Measurements from ENCODE around the gene MAP3K6.

MAP3K6 gene

DNA sequence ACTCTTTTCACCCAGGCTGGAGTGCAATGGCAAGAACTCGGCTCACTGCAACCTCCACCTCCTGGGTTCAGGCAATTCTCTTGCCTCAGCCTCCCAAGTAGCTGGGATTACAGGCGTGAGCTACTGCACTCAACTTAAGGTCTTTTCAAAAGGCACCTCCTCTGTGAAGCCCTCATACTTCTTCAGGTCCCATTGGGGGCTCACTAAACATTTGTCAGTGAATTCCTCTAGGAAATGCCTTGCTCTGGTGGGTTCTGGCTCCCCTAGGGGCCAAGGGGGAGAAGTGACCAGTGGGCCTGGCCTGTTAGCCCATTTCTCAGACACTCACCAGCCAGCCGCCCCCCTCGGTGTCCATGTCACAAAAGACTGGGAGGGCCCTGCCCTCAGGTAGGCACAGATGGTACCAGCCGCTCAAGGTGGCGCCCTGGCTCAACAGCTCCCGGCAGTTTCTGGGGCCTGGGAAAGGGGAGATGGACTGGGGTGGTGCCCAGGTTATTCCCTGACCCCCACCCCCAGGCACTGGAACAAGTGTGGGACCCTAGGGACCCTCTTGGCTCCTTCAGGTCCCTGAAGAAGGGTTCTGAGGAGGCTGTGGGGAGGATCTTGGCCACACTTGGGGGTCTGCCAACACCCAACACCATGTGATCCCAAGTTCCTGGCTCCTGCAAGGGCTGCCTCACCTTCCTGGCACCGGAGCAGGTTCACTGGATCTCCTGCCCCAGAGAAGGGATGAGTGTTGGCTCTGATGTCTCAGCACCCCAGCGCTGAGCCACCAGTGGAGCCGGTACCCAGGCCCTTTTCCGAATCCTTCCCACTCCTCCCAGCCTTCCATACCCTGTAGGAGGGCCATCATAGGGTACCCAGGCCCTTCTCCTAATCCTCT is 6.3 kb upstream of the MAP3K6 start:
- DNase-seq, result no peak

GRCh38 chr1:27372022-27372807 is 5.5 kb upstream of the MAP3K6 start:
- no peak for DNase-seq

DNA sequence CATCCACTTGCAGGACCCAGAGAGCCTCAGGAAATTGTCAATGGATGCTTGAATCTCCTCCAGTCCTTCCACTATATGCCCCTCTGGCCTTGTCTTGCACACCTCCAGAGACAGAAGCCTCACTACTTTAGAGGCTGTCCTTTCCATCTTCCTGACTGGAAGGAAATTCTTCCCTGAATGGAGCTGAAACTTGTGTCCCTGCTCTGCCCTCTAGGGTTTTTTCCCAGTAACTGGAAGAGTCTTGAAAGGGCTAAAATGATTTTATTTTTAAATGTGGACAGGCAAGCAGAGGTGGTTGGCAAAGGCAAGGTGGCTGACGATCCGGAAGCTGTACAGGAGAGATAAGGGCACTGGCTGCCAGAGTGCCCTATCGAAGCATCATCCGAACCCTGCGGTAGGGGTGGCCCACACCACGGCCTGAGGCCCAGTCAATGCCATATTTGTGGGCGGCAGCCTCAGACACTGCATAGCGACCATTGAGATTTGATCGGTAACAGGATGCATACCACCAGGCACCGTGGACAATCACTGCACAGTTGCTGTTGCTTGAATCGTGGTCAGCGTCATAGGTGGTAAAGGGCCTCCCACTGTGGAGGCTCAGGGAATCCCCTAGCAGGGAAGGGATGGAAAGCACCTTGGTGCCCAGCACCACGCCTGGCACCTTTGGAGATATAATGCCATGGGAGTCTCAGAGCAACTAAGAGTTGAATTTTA is 2.3 kb upstream of the MAP3K6 start:
- DNase-seq, result no peak

DNA sequence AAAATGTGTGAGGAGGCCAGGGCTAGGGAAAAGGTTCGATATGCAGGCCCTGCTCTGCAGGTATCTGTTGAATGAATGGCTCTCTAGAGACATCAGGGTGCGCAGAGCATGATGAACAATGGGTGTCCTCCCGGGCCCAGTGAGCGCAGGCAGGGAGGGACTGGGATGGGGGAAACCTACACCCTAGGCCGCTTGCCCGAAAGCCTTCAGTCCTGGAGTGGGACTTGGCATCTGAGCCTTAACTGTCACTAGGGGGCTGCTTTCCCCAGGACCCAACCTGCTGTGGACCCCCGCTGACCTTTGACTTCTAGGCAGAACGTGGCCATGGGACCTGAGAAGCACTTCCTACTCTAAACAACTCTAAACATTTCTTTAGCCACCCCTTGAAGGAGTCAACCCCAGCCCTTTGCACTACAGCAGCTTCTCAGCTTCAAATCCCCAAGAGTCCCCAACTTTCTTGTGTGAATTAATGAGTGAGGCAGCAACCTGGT is 444 bp upstream of the MAP3K6 start:
- no peak for DNase-seq

GRCh38 chr1:27366113-27366410 is 699 bp downstream of the MAP3K6 start:
- peak; percentile 42 for DNase-seq

GRCh38 chr1:27365372-27366112 is 1.2 kb downstream of the MAP3K6 start:
- DNase-seq, result peak; percentile 77

DNA sequence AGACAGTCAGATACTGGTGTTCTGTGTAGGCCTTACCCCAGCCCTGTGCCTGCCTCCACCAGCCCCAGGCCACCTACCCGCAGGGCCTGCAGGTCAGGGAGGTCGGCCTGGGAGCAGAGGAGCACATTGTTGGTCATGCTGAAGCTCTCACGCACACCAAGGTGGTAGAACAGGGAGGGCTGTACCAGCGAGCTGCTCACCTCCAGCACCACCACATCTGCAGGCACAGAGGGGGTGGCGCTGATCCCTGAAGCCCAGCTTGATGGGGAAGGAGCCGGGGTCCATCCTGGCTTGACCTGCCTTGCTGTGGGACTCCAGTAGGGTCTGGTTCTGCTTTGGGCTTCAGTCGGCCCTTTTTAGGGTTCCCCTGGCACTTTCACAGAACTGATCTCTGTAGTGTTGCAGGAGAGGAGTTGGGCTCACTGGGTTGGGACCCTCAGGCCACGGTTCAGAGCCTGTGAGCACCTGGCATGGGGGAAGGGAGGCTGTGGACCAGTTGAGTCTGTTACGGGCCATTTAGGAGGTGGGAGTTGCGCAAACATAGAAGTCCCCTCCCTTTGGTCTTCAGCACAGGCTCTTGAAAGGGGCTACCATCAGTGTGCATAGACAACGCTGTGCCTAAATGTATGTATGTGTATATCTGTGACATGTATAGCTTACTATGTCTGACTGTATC is 1.9 kb downstream of the MAP3K6 start:
- no peak for DNase-seq

DNA sequence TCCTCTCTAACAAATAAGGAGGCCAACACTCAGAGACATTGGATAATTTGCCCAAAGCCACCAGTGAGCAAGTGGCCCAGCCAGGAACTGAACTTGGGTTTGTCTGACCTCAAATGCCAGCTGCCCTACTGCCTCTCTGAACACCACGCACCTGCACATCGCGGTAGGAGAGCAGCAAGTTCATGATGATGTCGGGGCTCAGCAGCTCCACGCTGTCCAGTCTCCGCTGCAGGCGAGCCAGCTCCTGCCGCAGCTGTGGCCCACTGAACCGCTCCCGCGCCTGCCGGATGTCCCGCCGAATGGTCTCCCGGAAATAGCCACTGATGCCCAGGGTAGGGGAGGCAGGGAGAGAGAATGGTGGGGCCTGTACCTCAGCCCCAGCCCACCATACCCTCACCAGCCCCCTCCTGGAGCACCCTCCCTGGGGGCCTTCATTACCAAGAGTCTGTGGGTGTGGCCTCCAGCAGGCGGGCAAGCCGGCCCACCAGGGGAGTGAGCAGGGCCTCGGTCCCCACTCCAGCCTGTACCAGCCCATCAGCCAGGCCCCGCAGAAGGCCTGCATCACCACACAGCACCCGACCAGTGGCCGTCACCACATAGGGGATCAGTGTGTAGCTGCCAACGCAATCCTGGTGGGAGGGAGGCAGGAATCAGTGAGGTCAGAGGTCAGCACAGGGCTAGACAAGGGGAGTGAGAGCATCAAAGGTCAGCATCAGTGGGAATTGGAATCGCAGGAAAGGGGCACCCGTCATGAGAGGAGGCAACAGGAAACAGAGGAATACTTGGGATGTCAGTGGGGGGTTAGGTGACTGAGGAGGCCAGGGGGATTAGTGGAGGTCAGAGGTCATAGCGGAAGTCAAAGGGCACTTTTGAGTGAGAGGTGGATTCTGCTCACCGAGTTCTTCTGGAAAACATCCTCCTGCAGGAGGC is 2.7 kb downstream of the MAP3K6 start:
- no peak for DNase-seq

DNA sequence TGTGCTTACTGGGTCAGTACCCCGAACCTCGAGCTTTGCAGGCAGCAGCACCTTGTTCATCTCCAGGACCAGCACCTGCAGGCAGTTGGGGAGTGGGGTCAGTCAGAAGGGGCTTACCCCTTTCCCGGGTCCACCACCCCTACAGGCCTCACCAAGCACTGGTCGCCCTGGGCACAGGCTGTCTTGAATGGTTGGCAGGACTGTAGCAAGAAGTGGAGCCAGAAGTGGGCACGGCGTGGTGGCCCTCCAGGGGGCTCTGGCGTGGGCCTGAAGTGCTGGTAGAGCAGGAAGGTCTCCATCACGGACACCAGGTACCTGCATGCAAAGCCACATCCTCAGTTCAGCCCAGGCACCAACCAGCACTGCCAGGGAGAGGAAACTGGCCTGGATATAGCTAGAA is 5.2 kb downstream of the MAP3K6 start:
- DNase-seq, result no peak

DNA sequence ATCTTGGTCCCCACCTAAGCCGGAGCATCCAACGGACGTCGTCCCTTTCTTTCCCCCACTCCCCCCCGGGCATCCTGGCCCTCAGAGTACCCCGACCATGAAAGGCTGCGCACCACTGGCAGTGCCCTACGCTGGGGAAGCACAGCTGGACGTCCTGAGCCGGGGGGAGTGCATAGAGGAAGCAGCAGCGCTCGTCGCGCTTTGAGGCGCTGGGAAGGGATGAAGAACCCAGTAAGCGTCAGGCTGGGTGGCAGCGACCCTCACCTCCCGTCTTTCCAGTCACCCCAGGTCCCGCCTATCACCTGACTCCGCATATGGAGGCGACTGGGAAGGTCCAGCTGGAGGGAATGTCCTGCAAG is 5.7 kb downstream of the MAP3K6 start:
- DNase-seq, result no peak

DNA sequence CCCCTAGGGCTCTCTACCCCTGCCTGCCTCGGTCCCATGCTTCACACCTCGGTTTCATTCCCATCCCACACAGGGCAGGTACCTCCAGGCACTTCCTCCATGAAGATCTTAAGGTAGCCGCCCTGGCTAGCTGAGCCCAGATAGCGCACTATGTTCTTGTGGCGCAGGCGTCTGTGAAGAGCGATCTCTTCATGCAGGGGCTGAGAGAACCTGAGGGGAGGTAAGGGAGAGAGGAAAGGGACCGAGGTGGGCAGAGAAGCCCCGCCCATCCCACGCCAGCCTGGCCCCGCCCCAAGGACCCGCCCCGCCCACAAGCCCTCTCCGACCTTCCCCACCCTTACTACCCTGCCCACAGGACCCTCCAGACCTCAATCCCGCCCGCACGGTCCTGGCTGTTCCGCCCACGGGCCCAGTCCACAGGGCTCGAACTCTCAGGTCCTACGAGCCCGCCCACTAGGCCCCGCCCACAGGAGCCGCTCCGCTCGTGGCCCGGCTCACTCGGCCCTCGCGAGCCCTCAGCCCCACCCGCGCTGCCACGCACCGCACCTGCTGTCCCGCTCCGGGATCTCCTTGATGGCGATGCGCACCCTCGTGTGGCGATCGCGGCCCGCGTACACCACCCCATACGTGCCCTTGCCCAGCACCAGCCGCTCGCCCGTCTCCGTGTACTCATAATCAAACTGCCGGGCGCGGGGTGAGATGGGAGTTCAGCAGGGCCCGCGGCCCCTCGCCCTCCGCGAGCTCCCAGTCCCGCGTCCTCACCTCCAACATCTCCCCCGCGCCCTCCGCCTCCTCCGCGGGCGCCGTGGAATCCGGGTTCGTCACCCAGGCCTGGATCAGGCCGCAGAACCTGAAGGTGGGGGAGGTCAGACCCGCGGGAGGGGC is 6.4 kb downstream of the MAP3K6 start:
- DNase-seq, result no peak

DNA sequence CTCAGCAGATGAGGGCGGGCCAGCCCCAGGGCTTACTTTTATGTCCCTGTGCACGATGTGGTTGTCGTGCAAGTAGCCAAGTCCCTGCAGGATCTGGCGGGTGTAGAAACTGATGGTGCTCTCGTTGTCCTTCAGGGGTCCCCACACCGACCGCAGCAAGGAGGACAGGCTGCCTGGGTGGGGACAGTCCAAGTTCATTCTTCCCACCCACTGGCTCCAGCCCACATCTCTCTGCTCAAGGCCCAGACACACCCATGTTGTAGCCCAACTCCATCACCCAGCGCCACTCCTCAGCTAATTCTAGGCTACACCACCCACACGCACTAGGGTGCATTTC is 7.0 kb downstream of the MAP3K6 start:
- DNase-seq, result no peak

- no peak for DNase-seq
Measured at GRCh38 chr1:27358928-27359313, 7.8 kb downstream of the MAP3K6 start.

DNA sequence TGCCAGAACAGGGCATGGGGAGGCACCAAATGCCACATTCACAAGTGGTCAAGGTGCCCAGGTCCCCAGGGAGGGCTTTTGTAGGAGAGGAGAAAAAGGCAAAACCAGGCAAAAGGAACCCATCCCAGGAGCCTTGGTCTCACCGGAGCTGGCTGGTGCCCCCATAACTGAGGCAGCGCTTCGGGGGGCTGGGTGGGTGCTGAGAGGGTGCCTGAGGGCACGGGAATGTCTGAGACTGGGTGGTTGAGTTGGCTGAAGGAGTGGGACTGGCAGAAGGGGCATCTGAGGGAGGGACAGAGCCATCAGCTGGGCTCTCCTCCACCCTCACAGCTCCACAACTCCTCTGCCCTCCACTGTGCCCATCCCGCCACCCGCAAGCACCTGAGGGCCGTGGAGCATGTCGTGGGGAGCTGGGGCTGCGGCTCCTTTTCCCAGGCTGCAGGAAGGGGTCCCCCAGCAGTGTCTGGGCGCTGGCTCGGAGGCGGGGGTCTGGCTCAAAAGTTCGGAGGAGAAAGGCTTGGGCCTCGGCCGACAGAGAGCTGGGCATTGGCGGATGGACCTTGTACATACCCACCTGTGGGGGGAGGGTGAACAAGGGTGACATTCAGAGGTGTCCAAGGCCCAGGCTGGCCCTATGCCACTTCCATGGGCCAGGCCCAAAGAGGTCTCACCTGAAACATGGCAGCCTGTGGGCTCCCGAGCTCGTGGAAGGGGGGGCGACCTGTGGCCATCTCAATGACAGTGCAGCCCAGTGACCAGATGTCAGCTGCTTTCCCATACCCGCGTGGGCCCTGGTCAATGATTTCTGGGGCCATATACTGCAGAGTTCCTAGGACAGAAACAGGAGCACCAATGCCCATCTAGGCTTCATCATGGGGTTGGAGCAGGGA is 8.5 kb downstream of the MAP3K6 start:
- DNase-seq, result no peak

DNA sequence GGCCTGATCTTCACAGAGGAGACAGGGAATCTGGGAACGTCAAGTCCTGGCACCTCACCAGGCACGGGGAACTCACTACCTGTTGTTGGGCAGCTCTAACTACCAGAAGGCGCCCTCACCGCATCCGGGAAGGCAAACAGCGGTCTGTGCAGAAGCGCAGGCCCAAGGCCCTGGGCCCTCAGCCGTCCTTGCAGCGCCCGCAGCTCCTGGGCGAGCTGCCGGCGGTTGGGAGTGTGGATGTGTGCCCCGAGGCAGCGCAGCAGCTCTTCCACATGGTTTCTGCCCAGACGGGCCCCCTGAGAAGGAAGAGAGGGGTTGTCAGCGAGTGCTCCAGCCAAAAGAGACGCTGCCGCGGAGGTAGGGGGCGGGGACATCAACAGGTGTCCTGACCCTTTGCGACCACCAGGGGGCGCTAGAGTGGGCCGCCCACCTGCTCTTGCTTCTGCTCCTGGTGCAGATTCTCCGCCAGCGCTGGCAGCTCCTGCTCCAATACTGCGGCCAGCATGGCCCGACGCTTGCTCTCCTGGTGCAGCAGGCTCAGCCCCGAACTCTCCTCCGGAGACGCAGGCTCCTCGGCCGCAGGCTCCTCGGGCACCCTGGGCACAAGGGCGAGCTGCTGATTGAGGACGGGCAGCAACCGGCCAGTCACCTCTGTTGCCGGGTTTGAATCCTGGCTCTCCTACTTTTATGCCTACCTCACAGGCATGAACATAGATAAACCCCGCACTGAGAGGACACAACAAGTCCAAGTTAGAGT is 9.3 kb downstream of the MAP3K6 start:
- peak; percentile 25 for DNase-seq

DNA sequence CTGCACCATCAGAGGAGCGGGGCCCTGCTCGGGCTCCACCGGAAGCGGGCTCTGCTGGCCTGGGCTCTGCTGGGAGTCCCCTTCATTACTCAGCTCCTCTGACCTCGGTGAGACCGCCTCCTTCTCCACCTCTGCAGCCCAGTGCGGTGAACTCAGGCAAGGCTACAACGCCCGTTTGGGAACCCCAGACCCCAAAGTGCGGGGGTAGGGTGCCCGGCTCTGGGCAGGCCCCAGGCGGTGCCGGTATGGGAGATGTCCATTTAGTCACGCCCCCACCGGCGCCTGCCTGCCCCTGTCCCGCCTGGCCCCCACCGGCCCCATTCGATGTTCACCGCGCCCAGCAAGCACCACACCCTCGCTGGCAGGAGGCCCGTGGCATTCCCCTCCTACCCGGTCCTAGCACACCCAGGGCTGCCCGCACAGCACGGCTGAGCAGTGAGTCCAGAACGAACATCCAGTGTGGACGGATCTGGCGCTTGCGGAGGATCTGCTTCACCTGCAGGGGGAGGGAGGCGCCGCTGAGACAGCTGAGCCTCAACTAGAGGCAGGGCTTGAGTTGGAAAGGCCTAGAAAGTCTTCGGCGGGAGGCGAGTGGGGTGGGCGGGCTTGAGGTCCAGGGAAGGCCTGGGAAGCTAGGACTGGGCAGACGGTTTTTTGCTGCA is 10.0 kb downstream of the MAP3K6 start:
- peak; percentile 91 for DNase-seq

GRCh38 chr1:27356277-27356618 is 10.5 kb downstream of the MAP3K6 start:
- no peak for DNase-seq

- no peak for DNase-seq
Measured at GRCh38 chr1:27355683-27356082, 11.1 kb downstream of the MAP3K6 start.

Measured in NCI-H226 (cell line).